Left renal pelvis (tissue), 4 donors: ENCODE measurements around the gene RADIL. TPM values are rescaled to one million over a fixed set of nuclear protein-coding genes. Genes with fewer than 3 reads are reported as not detected.

Source experiments
- DNase-seq, 4 donors: peaks; one replicate each; pipeline ENCODE4 v3.0.0-alpha.2; 2013; ENCODE audit warnings: low read depth in 4 of 4, low spot score in 3 of 4
- polyA plus RNA-seq, 4 donors: library from polyadenylated mRNA; unstranded; fragments of 120-200 nt; gene quantifications; one replicate each; pipeline ENCODE4 v1.2.1, GENCODE V29; 2013; ENCODE audit not compliant: insufficient read length in 4 of 4

The RADIL gene
- polyA plus RNA-seq, 4 donors: 1.4 to 4.0 (median 2.9) TPM

- DNase-seq: no peak
Measured at GRCh38 chr7:4882169-4883032, 1.1 kb downstream of the RADIL start.

GRCh38 chr7:4880218-4880617, 3.3 kb downstream of the RADIL start:
- no peak for DNase-seq

- no peak for DNase-seq
Measured at GRCh38 chr7:4879396-4880081, 4.0 kb downstream of the RADIL start.

- no peak for DNase-seq
Measured at GRCh38 chr7:4878336-4879335, 4.9 kb downstream of the RADIL start.

GRCh38 chr7:4876586-4876985, 6.9 kb downstream of the RADIL start:
- no peak for DNase-seq

- no peak for DNase-seq
Measured at GRCh38 chr7:4875391-4875790, 8.1 kb downstream of the RADIL start.

- DNase-seq: no peak
Measured at GRCh38 chr7:4873071-4873944, 10.2 kb downstream of the RADIL start.

- no peak for DNase-seq
Measured at GRCh38 chr7:4871930-4872675, 11.4 kb downstream of the RADIL start.

GRCh38 chr7:4871056-4871680, 12.3 kb downstream of the RADIL start:
- DNase-seq: no peak

- no peak for DNase-seq
Measured at GRCh38 chr7:4868493-4868892, 15.0 kb downstream of the RADIL start.

- DNase-seq: no peak
Measured at GRCh38 chr7:4866528-4867496, 16.7 kb downstream of the RADIL start.

GRCh38 chr7:4862156-4862555, 21.4 kb downstream of the RADIL start:
- DNase-seq: no peak

GRCh38 chr7:4861673-4862072, 21.8 kb downstream of the RADIL start, which contains the start of gene PAPOLB:
Gene PAPOLB, minus strand, starts transcription at chr7:4862030. Its CDS starts 220 bp downstream, at chr7:4861810.
- DNase-seq: no peak

GRCh38 chr7:4861227-4861626, 22.3 kb downstream of the RADIL start:
- no peak for DNase-seq

GRCh38 chr7:4857189-4857588, 26.3 kb downstream of the RADIL start:
- no peak for DNase-seq

GRCh38 chr7:4856336-4857057, 27.0 kb downstream of the RADIL start:
- no peak for DNase-seq

GRCh38 chr7:4854916-4855315, 28.6 kb downstream of the RADIL start:
- DNase-seq: no peak
